Natural killer cell (primary cell): Measurements from ENCODE around the gene RALY. TPM values are rescaled to one million over a fixed set of nuclear protein-coding genes. Genes with fewer than 3 reads are reported as not detected.
A peak's percentile ranks its signal among the peaks of the same experiment; 100 is the strongest.

Source experiments
- ATAC-seq, 3 donors: fragments of 150-1000 bp in 2 of 3; fragments of 200-7000 bp in 1 of 3; cut with Tn5 transposase; 1 replicate in 1 of 3; 2 replicates in 2 of 3; pipeline ENCODE4 v1.10.0; 2021; ENCODE audit warnings: mild to moderate bottlenecking in 2 of 3, moderate library complexity in 2 of 3
- DNase-seq, 2 donors: peaks; one replicate each; pipeline versions ENCODE4 v3.0.0 to v3.0.0-alpha.2; 2013 to 2021; ENCODE audit warnings: mixed read lengths in 1 of 2
- H3K27ac ChIP-seq: one replicate; pipeline ENCODE4 v1.5.1; 2013; ENCODE audit warnings: mild to moderate bottlenecking, low read length
- H3K27me3 ChIP-seq: one replicate; pipeline ENCODE4 v1.6.1; 2013; ENCODE audit warnings: low read length; ENCODE audit not compliant: control insufficient read depth, insufficient read depth
- H3K36me3 ChIP-seq: one replicate; pipeline ENCODE4 v1.6.1; 2013; ENCODE audit warnings: low read length; ENCODE audit not compliant: control insufficient read depth, insufficient read depth
- H3K4me1 ChIP-seq: one replicate; pipeline ENCODE4 v1.6.1; 2013; ENCODE audit warnings: low read length; ENCODE audit not compliant: control insufficient read depth, insufficient read depth
- H3K4me3 ChIP-seq: one replicate; pipeline ENCODE4 v1.5.1; 2013; ENCODE audit warnings: low read length
- H3K9me3 ChIP-seq: one replicate; pipeline ENCODE4 v1.6.1; 2013; ENCODE audit warnings: low read length; ENCODE audit not compliant: control insufficient read depth, insufficient read depth
- H3K27ac Mint-ChIP-seq, 2 donors: one replicate each; pipeline ENCODE4 v1.8.0; 2022; ENCODE audit warnings: mild to moderate bottlenecking in 2 of 2, mixed read lengths in 2 of 2, moderate library complexity in 1 of 2
- H3K27me3 Mint-ChIP-seq, 2 donors: one replicate each; pipeline ENCODE4 v1.8.0; 2022; ENCODE audit warnings: low read depth in 2 of 2, mixed read lengths in 2 of 2
- H3K36me3 Mint-ChIP-seq: one replicate; pipeline ENCODE4 v1.8.0; 2022; ENCODE audit warnings: mixed read lengths
- H3K4me1 Mint-ChIP-seq, 2 donors: one replicate each; pipeline ENCODE4 v1.8.0; 2022; ENCODE audit warnings: mixed read lengths in 2 of 2
- H3K4me3 Mint-ChIP-seq: one replicate; pipeline ENCODE4 v1.8.0; 2022; ENCODE audit warnings: mild to moderate bottlenecking, moderate library complexity, mixed read lengths
- H3K9me3 Mint-ChIP-seq, 2 donors: one replicate each; pipeline ENCODE4 v1.8.0; 2022; ENCODE audit warnings: mixed read lengths in 2 of 2
- WGBS: methylation state at CpG from one replicate; pipeline ENCODE4 v1.1.7; 2013; ENCODE audit warnings: missing lambda C conversion rate; ENCODE audit not compliant: insufficient coverage; 5-methylcytosine and 5-hydroxymethylcytosine counted together
- intact Hi-C: fragments of 100-400 bp; cut with micrococcal nuclease; formaldehyde crosslinking; loops from one replicate; pipeline ENCODE4 v1.14.2; 2022
- total RNA-seq, 4 donors: library from RNA; stranded (reverse); fragments of 120-200 nt in 1 of 4; gene quantifications; one replicate each; pipeline versions ENCODE4 v1.2.3 to v1.2.4, GENCODE V29; 2013 to 2022
- TF ChIP-seq, protein P1 (sequence below): fragments of 200-600 bp; IDR thresholded peaks from one replicate; pipeline ENCODE4 v1.8.0; 2022; ENCODE audit warnings: antibody characterized with exemption

RALY gene
- total RNA-seq, 3 donors from 2014 or later (not counting 1 experiment from before 2014, with no cell fraction given), result 194 to 204 (median 198) TPM

DNA sequence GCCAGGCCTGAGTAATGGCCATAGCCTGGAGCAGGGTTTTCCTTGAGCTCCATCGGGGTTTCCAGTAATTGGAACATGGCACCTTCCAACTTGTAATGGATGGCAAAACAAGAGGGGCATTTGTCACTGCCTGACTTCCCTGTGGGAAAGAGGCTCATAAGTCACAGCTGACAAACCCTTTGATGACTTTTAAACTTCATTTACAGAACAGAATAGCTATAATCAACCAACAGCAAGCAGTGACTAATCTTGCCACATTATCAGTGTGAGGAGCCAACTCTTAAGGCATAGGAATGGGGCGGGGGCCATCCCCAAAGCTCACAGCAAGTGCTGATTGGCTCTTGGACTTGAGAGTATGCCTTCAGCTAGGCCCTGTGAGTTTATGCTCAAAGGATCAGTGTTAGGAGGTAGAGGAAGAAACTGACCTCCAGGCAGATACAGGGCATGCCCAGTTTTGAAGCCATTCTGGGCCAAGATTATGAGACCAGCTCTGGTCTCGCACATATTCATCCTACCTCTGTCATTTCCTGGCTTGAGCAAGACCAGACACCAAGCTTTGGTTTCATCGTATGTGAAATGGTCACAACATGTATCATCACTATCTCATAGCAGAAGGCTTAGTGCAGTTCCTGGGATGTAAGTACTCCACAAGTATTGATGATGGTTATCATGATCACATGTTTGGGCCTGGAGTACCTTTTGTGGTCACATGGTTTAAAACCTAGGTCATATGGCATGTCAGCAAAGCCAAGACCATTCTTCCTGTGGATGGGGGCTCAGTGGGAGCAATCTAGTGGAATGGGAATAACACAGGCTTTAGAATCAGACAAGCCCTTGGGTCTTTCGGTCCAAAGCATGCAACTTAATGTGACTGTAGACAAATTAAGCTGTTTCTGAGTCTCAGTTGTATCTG lies 69.1 kb downstream of the RALY start:
- Histone ChIP-seq H3K4me1 (peaks cover 7% of the 10 kb centered on the region), H3K27ac (no peak overlapping the region), H3K9me3 (no peaks in the 10 kb centered on the region), H3K36me3 (peaks cover 6% of the 10 kb centered on the region), H3K27me3 (no peaks in the 10 kb centered on the region), H3K4me3 (no peak overlapping the region)
- H3K9me3 Mint-ChIP-seq, result no peaks in the 10 kb centered on the region
- H3K4me1 Mint-ChIP-seq, result peaks cover 80 to 84% of the 10 kb centered on the region in 2 donors
- ATAC-seq (peak; percentile 7 to 24 (median 18)), DNase-seq (no peak)
- intact Hi-C loops, result no loop called here
- H3K4me3 Mint-ChIP-seq, result no peak overlapping the region
- no peaks in the 10 kb centered on the region for H3K27me3 Mint-ChIP-seq
- TF ChIP-seq, protein P1, sequence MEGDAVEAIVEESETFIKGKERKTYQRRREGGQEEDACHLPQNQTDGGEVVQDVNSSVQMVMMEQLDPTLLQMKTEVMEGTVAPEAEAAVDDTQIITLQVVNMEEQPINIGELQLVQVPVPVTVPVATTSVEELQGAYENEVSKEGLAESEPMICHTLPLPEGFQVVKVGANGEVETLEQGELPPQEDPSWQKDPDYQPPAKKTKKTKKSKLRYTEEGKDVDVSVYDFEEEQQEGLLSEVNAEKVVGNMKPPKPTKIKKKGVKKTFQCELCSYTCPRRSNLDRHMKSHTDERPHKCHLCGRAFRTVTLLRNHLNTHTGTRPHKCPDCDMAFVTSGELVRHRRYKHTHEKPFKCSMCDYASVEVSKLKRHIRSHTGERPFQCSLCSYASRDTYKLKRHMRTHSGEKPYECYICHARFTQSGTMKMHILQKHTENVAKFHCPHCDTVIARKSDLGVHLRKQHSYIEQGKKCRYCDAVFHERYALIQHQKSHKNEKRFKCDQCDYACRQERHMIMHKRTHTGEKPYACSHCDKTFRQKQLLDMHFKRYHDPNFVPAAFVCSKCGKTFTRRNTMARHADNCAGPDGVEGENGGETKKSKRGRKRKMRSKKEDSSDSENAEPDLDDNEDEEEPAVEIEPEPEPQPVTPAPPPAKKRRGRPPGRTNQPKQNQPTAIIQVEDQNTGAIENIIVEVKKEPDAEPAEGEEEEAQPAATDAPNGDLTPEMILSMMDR, result no peak
- peak overlapping the region; percentile 66 to 81 for H3K27ac Mint-ChIP-seq
- 85% methylated on average over 5 of the region's 5 CpGs for WGBS
- H3K36me3 Mint-ChIP-seq, result no peaks in the 10 kb centered on the region

DNA sequence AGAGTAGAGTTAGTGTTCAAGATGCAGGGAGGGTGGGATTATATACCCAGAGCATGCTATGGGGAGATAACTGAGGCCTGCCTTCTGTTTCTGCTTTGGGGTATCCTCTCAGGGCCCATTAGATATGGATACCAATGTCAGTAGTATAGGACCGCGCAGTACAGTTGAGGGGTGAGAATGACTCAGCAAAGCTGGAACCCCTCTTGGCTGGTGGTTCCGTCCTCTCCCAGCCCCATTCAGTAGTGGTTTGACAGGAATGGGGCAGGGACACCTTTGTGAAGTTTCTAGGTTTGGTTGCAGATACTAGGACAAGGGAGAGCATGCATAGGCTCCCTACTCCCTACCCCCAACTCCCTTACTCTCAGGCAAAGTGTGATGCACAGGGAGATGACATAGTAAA lies 70.6 kb downstream of the RALY start:
- 97% methylated on average over 3 of the region's 3 CpGs for WGBS
- H3K27me3 ChIP-seq, result no peaks in the 10 kb centered on the region
- no peak overlapping the region for H3K4me3 Mint-ChIP-seq
- DNase-seq, result no peak
- H3K36me3 Mint-ChIP-seq, result no peaks in the 10 kb centered on the region
- TF ChIP-seq, protein P1, result no peak
- no peaks in the 10 kb centered on the region for H3K9me3 ChIP-seq
- intact Hi-C loops, result no loop called here
- ATAC-seq, result no peak
- H3K36me3 ChIP-seq, result peaks cover 6% of the 10 kb centered on the region
- no peak overlapping the region for H3K4me3 ChIP-seq
- peaks cover 78 to 84% of the 10 kb centered on the region in 2 donors for H3K4me1 Mint-ChIP-seq
- H3K9me3 Mint-ChIP-seq, result no peaks in the 10 kb centered on the region
- peaks cover 5% of the 10 kb centered on the region for H3K4me1 ChIP-seq
- H3K27ac ChIP-seq, result no peak overlapping the region
- H3K27me3 Mint-ChIP-seq, result no peaks in the 10 kb centered on the region
- H3K27ac Mint-ChIP-seq, result peak overlapping the region in 1 of 2 donors; percentile 77

DNA sequence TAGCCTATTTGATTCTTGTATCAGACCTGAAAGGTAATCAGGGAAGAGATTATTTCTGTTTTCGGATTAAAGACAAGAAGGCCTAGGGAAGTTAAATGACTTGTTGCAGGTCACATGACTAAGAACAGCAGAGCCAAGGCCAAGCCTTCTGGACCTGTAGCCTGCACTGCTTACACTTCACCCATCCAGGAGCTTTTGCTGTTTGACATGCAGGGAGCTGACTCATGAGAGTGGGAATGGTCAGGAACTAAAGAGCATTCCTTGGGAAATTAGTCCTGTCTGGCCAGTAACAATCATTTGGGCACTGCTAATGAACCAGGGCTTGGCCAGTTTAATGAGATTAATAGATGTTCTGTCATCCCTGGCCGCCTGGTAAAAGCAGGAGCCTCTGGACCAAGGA lies 71.5 kb downstream of the RALY start:
- DNase-seq (no peak), ATAC-seq (no peak)
- Mint-ChIP-seq H3K4me1 (peaks cover 78 to 84% of the 10 kb centered on the region in 2 donors), H3K27me3 (no peaks in the 10 kb centered on the region), H3K36me3 (no peaks in the 10 kb centered on the region), H3K4me3 (no peak overlapping the region), H3K27ac (peak overlapping the region; percentile 77 to 80), H3K9me3 (no peaks in the 10 kb centered on the region)
- H3K27me3 ChIP-seq, result no peaks in the 10 kb centered on the region
- intact Hi-C loops, result loop anchor here (5.0 kb wide), 2 partner anchors 47 to 73 kb away; partner anchors contain the start of genes EIF2S2 and RALY
- H3K4me3 ChIP-seq, result no peak overlapping the region
- peaks cover 6% of the 10 kb centered on the region for H3K36me3 ChIP-seq
- H3K9me3 ChIP-seq, result no peaks in the 10 kb centered on the region
- 100% methylated on average over 2 of the region's 2 CpGs for WGBS
- no peak overlapping the region for H3K27ac ChIP-seq
- H3K4me1 ChIP-seq, result peaks cover 9% of the 10 kb centered on the region
- TF ChIP-seq, protein P1, result no peak
